HG03097 (cell line): ENCODE data around the gene C12orf75.

Experiments used
- ATAC-seq: cut with Tn5 transposase; IDR thresholded peaks from one replicate; pipeline ENCODE4 v1.9.1; 2021; ENCODE audit not compliant: unreplicated experiment, low FRiP score

Gene C12orf75

DNA sequence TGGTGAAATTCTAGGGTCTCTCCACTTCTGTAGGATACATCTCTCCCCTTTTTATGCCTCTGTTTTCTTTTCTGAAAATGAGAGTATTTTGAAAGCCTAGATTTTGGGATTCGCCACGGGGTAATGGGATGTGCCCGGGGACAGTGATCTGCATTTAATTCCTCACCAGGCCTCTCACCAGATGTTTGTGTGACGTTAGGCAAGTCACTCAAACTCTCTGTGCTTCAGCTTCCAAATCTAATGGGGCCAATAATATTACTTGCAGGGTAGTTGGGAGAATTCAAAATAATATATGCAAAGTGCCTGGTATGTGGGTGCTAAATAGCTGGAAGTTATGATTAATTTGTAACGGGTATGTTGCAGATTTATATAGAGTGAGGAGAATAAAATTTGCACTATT, 78.8 kb downstream of the C12orf75 start:
- no peak for ATAC-seq

DNA sequence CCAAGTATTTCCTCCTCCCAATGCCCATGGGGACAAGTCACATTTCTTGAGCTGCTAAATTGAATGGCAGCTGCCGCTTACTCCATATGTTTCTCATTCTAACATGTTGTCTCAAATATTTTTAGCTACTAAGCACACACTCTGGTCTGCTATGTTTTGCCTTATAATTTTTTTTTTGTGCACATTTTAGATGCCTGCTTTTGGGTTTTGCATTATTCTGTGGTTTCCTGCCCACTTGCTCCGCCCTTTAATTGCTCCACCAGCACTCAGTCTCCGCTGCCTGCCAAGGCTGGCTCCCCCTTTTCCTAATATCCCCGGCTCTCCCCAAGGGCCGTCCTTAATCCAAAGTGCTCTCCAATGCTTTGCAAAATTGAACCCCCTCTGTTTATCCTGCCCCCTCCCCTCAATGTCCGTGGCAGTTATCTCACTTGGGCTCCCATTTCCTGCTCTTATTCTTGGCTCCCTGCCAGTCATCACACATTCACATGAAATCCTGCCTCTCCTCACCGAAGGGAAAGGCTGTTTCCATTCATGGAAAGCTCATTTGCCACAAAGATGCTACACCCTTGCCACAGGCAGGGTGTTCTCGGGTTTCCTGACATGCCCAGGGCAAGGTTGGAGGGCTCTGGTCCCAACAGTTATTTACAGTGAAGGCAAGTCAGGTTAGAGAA, 79.4 kb downstream of the C12orf75 start:
- no peak for ATAC-seq

DNA sequence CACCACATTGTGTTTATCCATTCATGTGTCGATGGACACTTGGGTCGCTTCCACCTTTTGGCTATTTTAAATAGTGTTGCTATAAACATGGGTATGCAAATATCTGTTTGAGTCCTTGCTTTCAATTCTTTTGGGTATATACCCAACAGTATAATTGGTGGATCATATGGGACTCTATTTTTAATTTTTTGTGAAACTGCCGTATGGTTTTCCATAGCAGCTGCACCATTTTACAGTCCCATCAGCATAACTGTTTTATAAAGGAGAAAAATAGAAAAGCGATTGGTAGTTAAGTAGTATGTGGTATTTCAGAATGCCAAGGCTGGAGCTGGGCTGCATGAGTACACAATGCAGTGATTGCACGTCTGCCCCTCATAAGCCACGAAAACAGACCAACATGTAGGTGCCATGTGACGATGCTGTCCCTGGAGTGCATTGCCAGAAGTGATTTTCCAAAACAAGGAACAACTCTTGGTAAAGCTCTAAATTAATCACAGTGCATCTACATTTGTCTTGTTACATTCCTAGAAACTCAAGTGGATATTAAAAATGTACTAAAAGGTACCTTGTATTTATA, 83.5 kb downstream of the C12orf75 start:
- no peak for ATAC-seq

DNA sequence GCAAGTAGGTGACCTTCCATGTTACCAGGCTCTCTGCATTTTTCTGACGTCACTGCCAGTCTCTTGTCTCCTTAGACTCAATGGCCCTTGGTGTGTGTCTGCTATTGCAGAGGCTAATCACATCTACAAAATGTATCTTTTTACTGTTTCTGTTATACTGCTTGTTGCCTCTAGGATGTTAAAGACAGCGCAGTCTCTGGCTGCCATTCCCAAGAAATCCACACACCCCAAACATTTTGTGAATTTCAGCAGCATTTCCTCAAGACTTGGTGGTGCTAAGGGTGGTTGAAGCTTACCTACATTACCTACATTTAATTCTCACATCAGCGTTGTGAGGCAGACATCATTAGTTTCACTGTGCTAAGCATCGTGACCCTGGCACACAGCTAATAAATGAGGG, 87.2 kb downstream of the C12orf75 start:
- ATAC-seq = no peak

DNA sequence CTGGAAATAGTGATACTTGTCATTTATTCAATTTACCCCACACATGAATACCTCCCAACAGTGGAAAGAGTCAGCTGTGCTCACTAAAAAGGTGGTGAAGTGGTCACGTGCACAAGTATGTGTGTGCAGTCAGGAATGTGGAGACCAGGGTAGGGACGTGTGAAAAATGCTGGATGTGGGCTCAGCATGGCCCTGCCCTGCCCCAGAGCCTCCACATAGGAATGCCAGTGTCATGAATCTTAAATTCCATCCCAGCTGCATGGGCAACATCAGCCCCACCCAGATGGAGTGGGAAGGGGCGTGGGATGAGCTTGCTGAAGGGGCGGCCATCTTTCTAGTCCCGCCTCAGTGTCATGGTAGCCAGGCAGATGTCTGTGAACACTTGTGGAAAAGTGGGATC, 87.7 kb downstream of the C12orf75 start:
- ATAC-seq = no peak

DNA sequence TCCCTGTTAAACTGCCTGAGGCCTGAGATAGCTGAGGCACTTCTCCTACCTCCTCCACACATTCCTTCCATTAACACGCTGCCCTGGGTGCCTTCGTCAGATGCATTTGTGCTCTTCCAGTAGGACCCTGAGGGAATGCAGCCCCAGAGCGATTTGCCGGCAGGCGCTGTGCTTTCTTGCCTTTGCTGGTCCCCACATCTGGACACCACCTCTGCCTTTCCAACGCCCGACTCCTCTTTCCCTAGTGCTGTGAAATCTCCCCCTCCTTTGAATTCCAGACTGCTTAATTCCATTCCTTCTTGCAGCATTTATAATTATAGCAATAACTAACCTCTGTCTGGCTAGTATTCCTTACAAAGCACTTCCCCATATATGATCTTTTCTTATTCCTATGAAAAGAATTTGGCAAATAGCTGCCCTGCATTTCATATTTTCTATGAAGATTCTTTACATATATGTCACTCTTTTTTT, 88.4 kb downstream of the C12orf75 start:
- ATAC-seq = no peak

DNA sequence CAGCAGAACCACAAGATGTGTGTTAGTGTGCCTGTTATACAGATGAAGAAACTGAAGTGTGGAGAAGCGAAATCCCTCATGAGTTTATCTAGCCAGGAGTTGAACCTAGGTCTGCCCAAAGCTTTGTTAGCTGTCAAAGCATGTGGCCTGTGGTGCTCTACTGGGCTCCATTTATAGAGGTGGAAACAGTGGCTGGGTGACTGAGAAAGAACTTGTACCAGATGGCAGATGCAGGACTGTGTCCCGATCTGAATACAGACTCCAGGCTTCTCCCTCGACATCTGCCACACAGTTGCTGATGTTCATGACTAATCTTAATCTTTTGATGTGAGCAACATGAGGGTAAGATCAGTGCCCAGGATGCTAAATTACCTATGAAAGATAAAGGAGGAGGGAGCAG, 89.1 kb downstream of the C12orf75 start:
- no peak for ATAC-seq

DNA sequence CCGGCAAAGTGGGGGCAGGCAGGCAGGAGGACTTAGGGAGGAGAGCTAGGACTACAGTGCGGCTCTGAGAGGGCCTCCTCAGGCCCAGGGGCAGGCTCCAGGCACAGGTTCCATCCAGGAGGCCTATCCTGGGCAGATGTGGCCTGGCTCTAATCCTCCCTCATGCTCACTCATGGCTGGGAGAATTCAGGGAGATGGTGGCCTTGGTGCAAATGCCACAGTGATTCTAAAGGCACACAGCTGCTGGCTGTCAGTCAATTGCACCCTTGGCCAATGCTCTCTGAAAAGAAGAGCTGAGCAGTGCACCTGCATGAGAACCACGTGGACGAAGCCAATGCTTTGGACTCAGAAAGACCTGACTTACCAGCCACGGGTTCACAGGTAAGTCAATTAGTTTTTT, 89.6 kb downstream of the C12orf75 start:
- ATAC-seq = no peak

DNA sequence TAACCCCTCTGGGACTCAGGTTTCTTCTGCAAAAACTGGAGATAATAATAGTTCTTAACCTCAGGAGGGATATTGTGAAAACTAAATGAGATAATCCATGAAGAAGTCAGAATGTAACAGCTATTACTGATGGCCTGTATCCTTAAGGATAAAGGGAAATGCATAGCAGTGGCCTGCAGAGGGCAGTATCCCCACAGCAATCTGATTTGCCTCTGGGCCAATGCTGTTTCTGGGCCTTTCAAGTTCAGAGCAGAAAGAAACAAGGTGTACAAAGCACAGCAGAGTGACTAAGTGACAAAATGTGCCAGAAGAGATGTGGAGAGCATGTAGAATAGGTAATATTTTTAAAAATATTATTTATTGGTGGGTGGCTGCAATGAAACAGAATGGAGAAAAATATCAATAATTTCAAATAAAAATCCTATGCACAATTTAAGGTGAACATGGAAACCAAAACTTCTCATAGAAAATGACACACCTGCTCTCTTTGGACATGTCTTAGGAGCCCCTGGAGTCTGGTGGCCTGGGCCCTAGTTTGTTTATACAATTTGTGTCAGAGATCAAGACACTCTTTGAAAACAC, 90.3 kb downstream of the C12orf75 start:
- ATAC-seq = no peak
